Left lobe of liver (tissue), 2 donors: ENCODE results near the gene MPZL1. TPM values are rescaled to one million over a fixed set of nuclear protein-coding genes. Genes with fewer than 3 reads are reported as not detected.
"Not testable (repeated sequence)": the region's sequence is repeated elsewhere in the genome, so short reads cannot be mapped to it uniquely, and the experiment has no call there.

Source experiments
- ATAC-seq: fragments of 200-7000 bp; cut with Tn5 transposase; one replicate; pipeline ENCODE4 v1.9.1; 2020; ENCODE audit warnings: mild to moderate bottlenecking, moderate library complexity
- DNase-seq: peaks from one replicate; pipeline ENCODE4 v3.0.0-alpha.2; 2020; ENCODE audit warnings: low spot score
- total RNA-seq: library from RNA; stranded (reverse); gene quantifications from one replicate; pipeline ENCODE4 v1.2.1, GENCODE V29; 2021
- donor health status: DM: no; HTN: no; CAD: no; lungs with moderate emphysema.
- donor health status: DM: no; HTN: yes; CAD: no.

Gene MPZL1
- total RNA-seq, 1 donor from 2014 or later: 17.8 TPM

GRCh38 chr1:167717351-167717750 lies 4.4 kb upstream of the MPZL1 start:
- ATAC-seq (no peak), DNase-seq (no peak)

DNA sequence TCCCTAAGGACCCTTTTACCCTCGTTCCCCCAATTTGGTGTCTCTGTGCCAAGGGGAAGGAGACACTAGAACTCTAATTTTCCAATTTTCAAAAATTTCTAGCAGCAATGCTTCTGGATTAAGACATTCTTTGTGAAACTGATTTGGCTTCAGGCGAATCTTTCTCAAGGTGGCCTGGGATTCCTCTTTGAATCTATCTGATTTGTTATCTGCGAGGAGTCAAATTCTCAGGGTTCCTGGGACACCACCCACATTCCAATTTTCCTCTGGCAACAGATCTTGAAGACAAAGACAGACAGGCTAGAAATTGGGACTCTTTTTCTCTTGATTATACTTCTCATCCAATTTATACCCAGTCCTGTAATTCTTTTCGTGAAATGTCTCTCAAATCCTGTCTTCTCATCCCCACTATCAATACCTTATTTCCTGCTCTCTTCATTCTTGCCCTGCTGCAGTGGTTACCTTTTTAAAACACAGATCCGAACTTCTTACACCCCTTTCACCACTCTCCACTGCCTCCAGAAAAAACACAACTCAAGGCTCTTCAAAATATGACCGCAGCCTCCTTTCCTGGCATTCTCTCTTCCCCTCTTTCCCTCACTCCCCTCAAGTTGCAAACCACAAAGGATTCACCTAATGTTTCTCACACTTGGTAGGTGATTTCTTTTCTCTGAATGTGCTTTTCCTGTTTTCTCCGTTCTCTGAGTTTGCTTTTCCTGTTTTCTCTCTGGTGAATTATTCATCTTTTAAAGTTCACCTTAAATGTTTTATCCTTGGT lies 2.7 kb upstream of the MPZL1 start:
- no peak for ATAC-seq

GRCh38 chr1:167719715-167720421 lies 1.9 kb upstream of the MPZL1 start:
- not testable (repeated sequence) for ATAC-seq, DNase-seq

More for the DNA sequence above, 2.7 kb upstream of the MPZL1 start:
- no peak for DNase-seq

GRCh38 chr1:167720965-167721616 lies 691 bp upstream of the MPZL1 start:
- DNase-seq (no peak), ATAC-seq (peak; percentile 52)

GRCh38 chr1:167722152-167722869 lies 529 bp downstream of the MPZL1 start:
- ATAC-seq: peak; percentile 64

DNA sequence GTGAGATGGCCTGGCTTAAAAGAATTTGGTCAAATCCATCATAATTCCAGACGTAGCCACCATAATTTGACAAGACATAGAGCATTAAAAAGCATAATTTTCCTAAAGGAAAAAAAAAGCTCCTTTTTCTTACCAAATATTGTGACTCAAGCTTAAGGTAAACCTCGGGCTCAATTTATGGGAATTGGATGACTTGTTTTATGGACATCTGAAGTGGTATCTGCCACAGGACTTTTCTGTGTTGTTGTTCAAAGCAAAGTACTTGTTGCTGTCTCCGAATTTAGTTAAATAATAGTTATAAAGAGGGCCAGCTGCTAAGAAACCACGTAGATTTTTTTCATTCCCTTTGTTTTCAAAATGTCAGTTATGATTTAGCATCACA lies 1.1 kb downstream of the MPZL1 start:
- no peak for ATAC-seq
- no peak for DNase-seq

More at GRCh38 chr1:167722152-167722869, 529 bp downstream of the MPZL1 start:
- DNase-seq: peak; percentile 56

GRCh38 chr1:167723707-167724323 lies 2.0 kb downstream of the MPZL1 start:
- ATAC-seq (no peak), DNase-seq (no peak)

GRCh38 chr1:167726008-167726407 lies 4.2 kb downstream of the MPZL1 start:
- DNase-seq: no peak
- no peak for ATAC-seq

DNA sequence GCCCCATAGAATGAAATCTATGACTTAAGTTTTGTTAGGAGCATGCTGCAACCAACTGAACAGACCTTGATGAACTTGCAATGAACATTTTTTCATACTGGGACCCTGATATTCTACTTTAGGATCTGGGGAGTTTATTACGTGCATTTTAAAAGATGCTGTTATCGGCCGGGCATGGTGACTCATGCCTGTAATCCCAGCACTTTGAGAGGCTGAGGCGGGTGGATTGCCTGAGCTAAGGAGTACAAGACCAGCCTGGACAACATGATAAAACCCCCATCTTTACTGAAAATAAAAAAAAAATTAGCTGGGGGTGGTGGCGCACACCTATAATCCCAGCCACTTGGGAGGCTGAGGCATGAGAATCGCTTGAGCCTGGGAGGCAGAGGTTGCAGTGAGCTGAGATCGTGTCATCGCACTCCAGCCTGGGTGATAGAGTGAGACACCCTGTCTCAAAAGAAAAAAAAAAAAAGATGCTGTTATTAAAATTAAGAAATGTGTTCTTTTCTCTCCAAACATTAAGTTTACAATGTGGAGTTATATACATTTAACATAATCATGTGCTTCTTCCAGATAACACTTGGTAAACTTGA lies 7.1 kb downstream of the MPZL1 start:
- DNase-seq: no peak
- no peak for ATAC-seq

DNA sequence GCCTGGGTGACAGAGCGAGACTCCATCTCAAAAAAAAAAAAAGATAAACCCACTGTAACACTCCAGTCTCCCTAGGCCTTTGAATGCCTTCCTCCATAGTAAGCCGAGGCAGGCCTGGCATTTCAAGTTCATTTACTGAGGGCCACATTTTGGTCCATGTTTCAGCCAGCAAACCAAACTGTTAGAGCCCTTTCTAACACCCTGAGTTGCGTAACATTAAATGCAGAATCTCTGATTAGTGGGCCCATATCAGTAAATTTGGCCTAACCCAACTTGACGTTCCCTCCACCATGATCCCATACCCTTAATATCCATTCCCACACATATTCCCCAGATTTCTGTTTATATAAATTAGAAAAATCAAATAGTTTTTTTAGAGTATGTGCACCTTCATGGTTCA lies 12.4 kb downstream of the MPZL1 start:
- no peak for DNase-seq
- ATAC-seq: no peak

DNA sequence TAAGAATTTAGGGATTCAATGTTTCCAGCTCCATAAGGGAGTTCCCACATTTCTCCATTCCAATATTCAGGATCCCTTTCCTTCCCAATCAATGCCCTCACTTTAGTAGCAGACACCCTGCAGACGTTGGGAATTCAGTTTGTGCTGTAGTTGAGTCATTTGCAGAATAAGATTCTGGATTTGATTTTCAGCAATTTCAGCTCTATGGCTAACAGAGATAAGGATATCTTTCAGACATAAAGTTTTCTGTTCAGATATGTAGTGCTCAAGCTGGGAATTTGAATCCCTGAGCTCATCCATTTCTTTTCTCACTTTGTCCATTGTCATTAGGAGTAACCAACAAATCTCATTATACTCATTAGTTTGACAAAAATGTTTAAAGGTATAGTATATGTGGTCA lies 13.1 kb downstream of the MPZL1 start:
- ATAC-seq (no peak), DNase-seq (no peak)

DNA sequence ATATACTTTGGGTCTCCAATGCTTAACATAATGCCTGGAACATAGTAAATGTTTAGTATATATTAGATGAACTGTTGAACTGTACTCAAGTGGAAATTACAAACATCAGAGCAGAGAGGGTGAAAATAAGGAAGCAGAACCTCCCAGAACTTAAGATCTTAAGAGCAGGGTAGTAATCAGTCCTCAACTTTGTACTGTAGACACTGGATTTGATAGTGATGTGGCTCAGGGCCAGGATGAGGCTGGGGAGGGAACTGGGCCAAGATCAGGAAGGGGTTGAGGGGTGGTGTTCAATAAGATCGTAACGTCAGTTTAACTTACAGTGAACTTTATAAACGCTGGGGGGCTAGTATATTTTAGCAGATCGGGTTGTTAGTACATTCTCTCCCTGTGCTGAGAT lies 15.4 kb downstream of the MPZL1 start:
- ATAC-seq (no peak), DNase-seq (no peak)

- DNase-seq (no peak), ATAC-seq (no peak)
These were observed 16.4 kb downstream of the MPZL1 start for GRCh38 chr1:167738158-167738557.

GRCh38 chr1:167739752-167740151 lies 18.0 kb downstream of the MPZL1 start:
- ATAC-seq (no peak), DNase-seq (no peak)

- ATAC-seq, DNase-seq: not testable (repeated sequence)
These were observed 19.3 kb downstream of the MPZL1 start for GRCh38 chr1:167741103-167741502.

GRCh38 chr1:167742392-167743057 lies 20.7 kb downstream of the MPZL1 start:
- not testable (repeated sequence) for DNase-seq, ATAC-seq

DNA sequence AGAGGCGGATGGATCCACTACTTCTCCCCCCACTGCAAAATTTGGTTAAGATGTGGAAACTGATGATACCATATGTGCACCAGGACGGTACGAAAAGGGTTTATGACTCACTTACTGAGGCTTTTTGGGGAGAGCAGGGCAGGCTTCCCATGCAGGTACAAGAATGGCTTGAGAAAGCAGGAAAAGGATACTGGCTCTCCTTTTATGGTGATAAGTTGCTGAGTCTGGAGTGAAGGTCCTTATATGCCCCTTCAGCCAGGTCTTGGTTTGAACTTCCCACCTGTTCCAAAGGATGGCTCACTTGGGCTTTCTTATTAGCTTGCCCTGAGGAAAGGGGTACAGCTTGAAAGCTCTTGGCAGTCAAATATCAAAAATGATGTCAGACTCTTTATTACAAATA lies 23.1 kb downstream of the MPZL1 start:
- no peak for DNase-seq
- ATAC-seq: no peak

DNA sequence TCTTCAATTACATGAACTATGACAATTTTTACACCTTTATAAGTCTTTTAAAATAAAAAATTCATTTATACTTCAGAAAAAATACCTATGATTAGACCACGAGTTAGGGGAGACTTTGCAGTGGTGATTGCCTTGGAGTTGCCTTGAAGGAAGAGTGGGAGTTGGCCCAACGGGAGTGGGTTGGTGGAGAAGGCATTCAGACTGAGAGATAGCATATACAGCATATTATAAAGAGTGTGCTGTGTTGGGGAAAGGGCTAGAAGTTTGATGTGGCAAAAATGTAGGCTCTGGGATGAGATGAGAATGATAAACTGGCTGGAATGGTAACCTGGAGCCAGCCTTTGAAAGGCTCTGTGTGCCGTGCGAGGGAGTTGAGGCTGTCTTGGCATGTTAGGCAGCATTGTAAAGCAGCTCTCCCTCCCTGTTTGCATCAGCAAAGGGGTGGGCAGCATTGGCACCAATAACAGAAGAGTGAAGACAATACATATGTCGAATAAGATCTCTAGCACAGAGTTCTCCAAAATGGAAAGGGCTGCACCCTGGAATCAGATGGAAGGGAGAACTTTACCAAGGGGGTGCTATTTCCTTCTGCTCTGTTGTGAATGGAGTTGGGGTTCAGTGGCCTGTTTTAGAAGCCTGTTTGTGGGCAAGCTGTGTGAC lies 24.4 kb downstream of the MPZL1 start:
- DNase-seq: no peak
- no peak for ATAC-seq

- ATAC-seq (no peak), DNase-seq (no peak)
These were observed 25.3 kb downstream of the MPZL1 start for GRCh38 chr1:167746988-167747655.
